ENCODE measurements around the gene RCL1. TPM values are rescaled to one million over a fixed set of nuclear protein-coding genes. Genes with fewer than 3 reads are reported as not detected.

RCL1 gene
- total RNA-seq, 4 donors from 2014 or later = 10.1 to 19.0 (median 11.6) TPM

- TF ChIP-seq POLR2AphosphoS5 (IDR thresholded peaks at IDR 0.05) = no peak
- Histone ChIP-seq H3K4me1 (peaks cover 0 to 5% (median 0%) of the 10 kb centered on the region in 3 donors), H3K9me3 (peaks cover 0 to 12% (median 0%) of the 10 kb centered on the region in 3 donors), H3K27ac (no peak overlapping the region), H3K4me3 (no peak overlapping the region), H3K27me3 (no peaks in the 10 kb centered on the region), H3K36me3 (no peaks in the 10 kb centered on the region)
- no peak for ATAC-seq
These were observed 19.1 kb downstream of the RCL1 start for GRCh38 chr9:4811824-4812223.

DNA sequence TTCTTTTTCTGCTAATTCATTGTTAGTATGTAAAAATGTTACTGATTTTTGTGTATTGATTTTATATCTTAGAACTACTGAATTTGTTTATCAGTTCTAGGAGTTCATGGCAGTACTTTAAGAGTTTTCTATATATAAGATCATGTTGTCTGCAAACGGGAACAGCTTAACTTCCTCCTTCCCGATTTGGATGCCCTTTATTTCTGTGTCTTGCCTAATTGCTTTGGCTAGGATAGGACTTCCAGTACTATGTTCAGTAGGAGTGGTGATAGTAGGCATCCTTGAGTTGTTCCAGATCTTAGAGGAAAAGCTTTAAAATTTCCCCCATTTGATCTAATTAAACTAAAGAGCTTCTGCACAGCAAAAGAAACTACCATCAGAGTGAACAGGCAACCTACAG is 20.1 kb downstream of the RCL1 start:
- no peaks in the 10 kb centered on the region for H3K36me3 ChIP-seq
- no peak overlapping the region for H3K4me3 ChIP-seq
- H3K9me3 ChIP-seq = peaks cover 0 to 4% (median 0%) of the 10 kb centered on the region in 3 donors
- no peak overlapping the region for H3K27ac ChIP-seq
- peaks cover 0 to 5% (median 0%) of the 10 kb centered on the region in 3 donors for H3K4me1 ChIP-seq
- TF ChIP-seq POLR2AphosphoS5 (IDR thresholded peaks at IDR 0.05) = no peak
- no peak for TF ChIP-seq POLR2A (IDR thresholded peaks at IDR 0.05)
- TF ChIP-seq, protein P1, sequence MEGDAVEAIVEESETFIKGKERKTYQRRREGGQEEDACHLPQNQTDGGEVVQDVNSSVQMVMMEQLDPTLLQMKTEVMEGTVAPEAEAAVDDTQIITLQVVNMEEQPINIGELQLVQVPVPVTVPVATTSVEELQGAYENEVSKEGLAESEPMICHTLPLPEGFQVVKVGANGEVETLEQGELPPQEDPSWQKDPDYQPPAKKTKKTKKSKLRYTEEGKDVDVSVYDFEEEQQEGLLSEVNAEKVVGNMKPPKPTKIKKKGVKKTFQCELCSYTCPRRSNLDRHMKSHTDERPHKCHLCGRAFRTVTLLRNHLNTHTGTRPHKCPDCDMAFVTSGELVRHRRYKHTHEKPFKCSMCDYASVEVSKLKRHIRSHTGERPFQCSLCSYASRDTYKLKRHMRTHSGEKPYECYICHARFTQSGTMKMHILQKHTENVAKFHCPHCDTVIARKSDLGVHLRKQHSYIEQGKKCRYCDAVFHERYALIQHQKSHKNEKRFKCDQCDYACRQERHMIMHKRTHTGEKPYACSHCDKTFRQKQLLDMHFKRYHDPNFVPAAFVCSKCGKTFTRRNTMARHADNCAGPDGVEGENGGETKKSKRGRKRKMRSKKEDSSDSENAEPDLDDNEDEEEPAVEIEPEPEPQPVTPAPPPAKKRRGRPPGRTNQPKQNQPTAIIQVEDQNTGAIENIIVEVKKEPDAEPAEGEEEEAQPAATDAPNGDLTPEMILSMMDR (IDR thresholded peaks at IDR 0.05) = no peak
- TF ChIP-seq EP300 (IDR thresholded peaks at IDR 0.05) = no peak
- 63 to 90% methylated on average over 2 of the region's 2 CpGs for WGBS, 2 donors (ENCODE audit: low coverage in 1 of 2)
- ATAC-seq = no peak
- H3K27me3 ChIP-seq = no peaks in the 10 kb centered on the region

DNA sequence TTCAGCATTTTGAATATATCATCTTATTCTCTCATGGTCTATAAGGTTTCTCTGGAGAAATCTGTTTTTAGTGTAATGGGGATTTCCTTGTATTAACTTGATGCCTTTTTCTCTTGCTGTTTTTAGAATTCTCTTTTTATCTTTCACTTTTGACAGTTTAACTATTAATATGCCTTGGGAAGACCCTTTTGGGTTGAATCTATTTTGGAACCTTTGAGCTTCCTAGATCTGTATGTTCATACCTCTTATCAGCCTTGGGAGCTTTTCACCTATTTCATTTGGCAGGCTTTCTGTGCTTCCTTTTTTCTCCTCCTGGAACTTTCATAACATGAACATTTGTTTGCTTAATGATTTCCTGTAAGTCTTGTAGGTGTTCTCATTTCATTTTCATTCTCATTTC is 22.2 kb downstream of the RCL1 start:
- Histone ChIP-seq H3K27me3 (no peaks in the 10 kb centered on the region), H3K4me1 (no peaks in the 10 kb centered on the region), H3K27ac (no peak overlapping the region), H3K36me3 (no peaks in the 10 kb centered on the region), H3K4me3 (no peak overlapping the region), H3K9me3 (peaks cover 0 to 4% (median 0%) of the 10 kb centered on the region in 3 donors)
- TF ChIP-seq POLR2AphosphoS5 (IDR thresholded peaks at IDR 0.05) (no peak), EP300 (IDR thresholded peaks at IDR 0.05) (no peak), POLR2A (IDR thresholded peaks at IDR 0.05) (no peak)
- TF ChIP-seq, protein P1 (IDR thresholded peaks at IDR 0.05) = no peak
- no peak for ATAC-seq

DNA sequence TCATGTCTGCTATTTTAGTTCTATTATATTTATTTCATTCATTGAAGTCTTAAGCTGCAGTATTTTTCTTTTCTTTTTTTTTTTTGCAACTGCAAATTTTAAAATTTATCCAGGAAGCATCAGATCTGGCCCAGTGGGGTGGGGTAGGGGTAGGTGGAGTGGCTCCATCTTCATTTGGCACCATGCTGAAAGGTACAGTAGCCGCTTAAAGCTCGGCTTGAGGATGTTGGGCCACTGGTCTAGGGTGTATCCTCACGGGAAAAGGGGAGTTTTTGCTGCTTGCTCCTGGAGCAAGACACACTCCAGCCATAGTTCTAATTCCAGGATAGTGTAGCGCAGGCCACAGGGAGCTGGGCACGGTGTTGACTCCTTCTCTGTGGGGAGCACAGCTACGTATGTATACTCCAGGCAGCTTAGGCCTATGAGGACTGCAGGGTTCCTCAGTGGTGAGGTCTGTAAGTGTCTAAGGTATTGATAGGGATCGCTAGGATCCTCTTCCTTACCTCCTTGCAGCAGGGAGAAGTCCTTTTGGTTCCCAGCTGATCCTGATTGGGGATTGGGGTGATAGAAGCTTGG is 22.7 kb downstream of the RCL1 start:
- no peaks in the 10 kb centered on the region for H3K27me3 ChIP-seq
- no peak overlapping the region for H3K4me3 ChIP-seq
- 60 to 90% methylated on average over 1 to 3 of the region's 7 CpGs for WGBS, 2 donors (ENCODE audit: low coverage in 1 of 2)
- H3K4me1 ChIP-seq = no peaks in the 10 kb centered on the region
- peaks cover 0 to 4% (median 0%) of the 10 kb centered on the region in 3 donors for H3K9me3 ChIP-seq
- ATAC-seq = no peak
- TF ChIP-seq POLR2A (IDR thresholded peaks at IDR 0.05) = no peak
- TF ChIP-seq POLR2AphosphoS5 (IDR thresholded peaks at IDR 0.05) = no peak
- TF ChIP-seq, protein P1 (IDR thresholded peaks at IDR 0.05) = no peak
- TF ChIP-seq EP300 (IDR thresholded peaks at IDR 0.05) = no peak
- no peaks in the 10 kb centered on the region for H3K36me3 ChIP-seq
- H3K27ac ChIP-seq = no peak overlapping the region

GRCh38 chr9:4820168-4820567 is 27.4 kb downstream of the RCL1 start:
- Histone ChIP-seq H3K27me3 (no peaks in the 10 kb centered on the region), H3K27ac (no peak overlapping the region), H3K4me1 (peaks cover 0 to 16% (median 0%) of the 10 kb centered on the region in 3 donors), H3K36me3 (no peaks in the 10 kb centered on the region), H3K9me3 (no peaks in the 10 kb centered on the region), H3K4me3 (no peak overlapping the region)
- TF ChIP-seq POLR2AphosphoS5 (IDR thresholded peaks at IDR 0.05) (no peak), EP300 (IDR thresholded peaks at IDR 0.05) (no peak), POLR2A (IDR thresholded peaks at IDR 0.05) (no peak)
- TF ChIP-seq, protein P1 (IDR thresholded peaks at IDR 0.05) = no peak
- ATAC-seq = no peak
- WGBS, 2 donors (ENCODE audit: low coverage in 1 of 2) = 83 to 86% methylated on average over 6 of the region's 6 CpGs
